Vagina (tissue), 2 donors: ENCODE results near the gene ARHGAP26.
"Not testable (repeated sequence)": the region's sequence is repeated elsewhere in the genome, so short reads cannot be mapped to it uniquely, and the experiment has no call there.

ENCODE experiments used
- CTCF ChIP-seq, 3 experiments: fragments of 450-650 bp in 2 of 3; fragments of 200-600 bp in 1 of 3; sonication (generic) in 1 of 3; IDR thresholded peaks; one replicate each; pipeline ENCODE4 v1.5.1; 2017 to 2019; ENCODE audit warnings: antibody characterized with exemption in 3 of 3, mild to moderate bottlenecking in 2 of 3, moderate library complexity in 2 of 3
- POLR2A ChIP-seq, 2 donors: fragments of 450-650 bp; IDR thresholded peaks; one replicate each; pipeline ENCODE4 v1.6.1; 2017; ENCODE audit warnings: antibody characterized with exemption in 2 of 2, mild to moderate bottlenecking in 2 of 2, moderate library complexity in 2 of 2

- TF ChIP-seq CTCF, POLR2A (IDR thresholded peaks at IDR 0.05): not testable (repeated sequence)
These were observed 158.8 kb downstream of the ARHGAP26 start for GRCh38 chr5:142928999-142929398.
